Smooth muscle cell of the brain vasculature (primary cell): ENCODE results near the gene SKIC2.
"Not testable (repeated sequence)": the region's sequence is repeated elsewhere in the genome, so short reads cannot be mapped to it uniquely, and the experiment has no call there.

Source experiments
- DNase-seq: peaks from one replicate; pipeline ENCODE4 v3.0.0-alpha.2; 2012; ENCODE audit warnings: low read depth, low spot score

The SKIC2 gene

GRCh38 chr6:32004393-32004792 is 45.4 kb downstream of the SKIC2 start:
- DNase-seq, result not testable (repeated sequence)

- not testable (repeated sequence) for DNase-seq
These were observed 46.0 kb downstream of the SKIC2 start for GRCh38 chr6:32004864-32005537.

GRCh38 chr6:32005538-32005880 is 46.5 kb downstream of the SKIC2 start:
- DNase-seq, result not testable (repeated sequence)

- not testable (repeated sequence) for DNase-seq
These were observed 47.1 kb downstream of the SKIC2 start for GRCh38 chr6:32005991-32006529.

GRCh38 chr6:32007086-32007485 is 48.1 kb downstream of the SKIC2 start:
- DNase-seq, result not testable (repeated sequence)

GRCh38 chr6:32008037-32008436 is 49.1 kb downstream of the SKIC2 start:
- not testable (repeated sequence) for DNase-seq

- DNase-seq, result not testable (repeated sequence)
These were observed 49.6 kb downstream of the SKIC2 start for GRCh38 chr6:32008616-32009015.

- not testable (repeated sequence) for DNase-seq
These were observed 50.6 kb downstream of the SKIC2 start for GRCh38 chr6:32009537-32009936.

- not testable (repeated sequence) for DNase-seq
These were observed 52.0 kb downstream of the SKIC2 start for GRCh38 chr6:32010856-32011530.

GRCh38 chr6:32012941-32013617 is 54.1 kb downstream of the SKIC2 start:
- DNase-seq, result not testable (repeated sequence)

- not testable (repeated sequence) for DNase-seq
These were observed 54.8 kb downstream of the SKIC2 start for GRCh38 chr6:32013738-32014137.

- DNase-seq, result not testable (repeated sequence)
These were observed 55.6 kb downstream of the SKIC2 start, which contains the start of gene C4B for GRCh38 chr6:32014547-32014946. TSS of gene C4B (plus strand) at chr6:32014795. CDS start at chr6:32014846, 51 bp downstream.
